Measurements from ENCODE around the gene KRT4. TPM values are rescaled to one million over a fixed set of nuclear protein-coding genes. Genes with fewer than 3 reads are reported as not detected.

The KRT4 gene
- total RNA-seq, 3 donors from 2014 or later (not counting 1 experiment from before 2014, with no cell fraction given), result not detected

DNA sequence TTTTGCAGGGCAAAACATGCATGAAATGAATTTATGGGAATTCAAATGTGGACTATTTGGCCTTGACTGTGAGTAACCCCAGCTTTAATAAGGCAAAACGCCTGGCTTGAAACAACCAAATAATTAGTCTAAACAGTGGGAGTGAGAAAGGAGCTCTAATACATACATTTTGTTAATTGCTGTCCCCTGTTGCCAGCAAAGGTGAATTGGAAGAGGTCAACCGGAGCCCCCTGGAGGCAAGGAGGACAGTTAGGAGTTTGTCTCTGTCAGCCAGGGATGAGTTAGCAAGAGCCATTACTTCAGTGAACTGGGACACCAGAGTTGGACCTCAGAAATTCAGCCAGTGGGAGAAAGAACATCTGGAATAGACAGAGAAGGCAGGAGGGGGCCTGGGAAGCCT, 54.2 kb downstream of the KRT4 start:
- H3K27ac Mint-ChIP-seq, result no peak overlapping the region

DNA sequence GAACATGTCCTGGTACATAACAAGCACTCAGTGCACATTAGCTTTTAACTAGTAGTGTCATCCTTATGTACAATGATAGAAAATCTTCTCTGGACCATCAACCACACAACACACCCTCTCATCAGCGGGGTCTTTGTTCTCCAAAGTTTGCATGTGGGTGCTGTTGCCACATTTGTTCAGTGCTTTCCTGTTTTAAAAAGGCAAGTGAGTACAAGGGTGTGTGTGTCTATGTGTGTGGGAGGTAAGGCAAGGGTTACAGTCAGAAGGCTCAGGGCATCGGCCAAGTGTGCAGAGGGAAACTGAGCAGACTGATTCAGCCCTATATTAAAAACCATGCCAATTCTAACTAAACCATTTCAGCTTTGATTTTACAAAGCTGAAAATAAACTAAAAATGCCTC, 54.7 kb downstream of the KRT4 start:
- Mint-ChIP-seq H3K36me3 (no peaks in the 10 kb centered on the region), H3K9me3 (peaks cover 2 to 7% of the 10 kb centered on the region in 2 donors), H3K27ac (no peak overlapping the region), H3K27me3 (ENCODE audit: low read depth in 2 of 2) (peaks cover 0 to 7% of the 10 kb centered on the region in 2 donors), H3K4me3 (no peak overlapping the region), H3K4me1 (no peaks in the 10 kb centered on the region)
- H3K4me1 ChIP-seq (ENCODE audit: control insufficient read depth, insufficient read depth, low read length), result no peaks in the 10 kb centered on the region
- TF ChIP-seq, protein P1, sequence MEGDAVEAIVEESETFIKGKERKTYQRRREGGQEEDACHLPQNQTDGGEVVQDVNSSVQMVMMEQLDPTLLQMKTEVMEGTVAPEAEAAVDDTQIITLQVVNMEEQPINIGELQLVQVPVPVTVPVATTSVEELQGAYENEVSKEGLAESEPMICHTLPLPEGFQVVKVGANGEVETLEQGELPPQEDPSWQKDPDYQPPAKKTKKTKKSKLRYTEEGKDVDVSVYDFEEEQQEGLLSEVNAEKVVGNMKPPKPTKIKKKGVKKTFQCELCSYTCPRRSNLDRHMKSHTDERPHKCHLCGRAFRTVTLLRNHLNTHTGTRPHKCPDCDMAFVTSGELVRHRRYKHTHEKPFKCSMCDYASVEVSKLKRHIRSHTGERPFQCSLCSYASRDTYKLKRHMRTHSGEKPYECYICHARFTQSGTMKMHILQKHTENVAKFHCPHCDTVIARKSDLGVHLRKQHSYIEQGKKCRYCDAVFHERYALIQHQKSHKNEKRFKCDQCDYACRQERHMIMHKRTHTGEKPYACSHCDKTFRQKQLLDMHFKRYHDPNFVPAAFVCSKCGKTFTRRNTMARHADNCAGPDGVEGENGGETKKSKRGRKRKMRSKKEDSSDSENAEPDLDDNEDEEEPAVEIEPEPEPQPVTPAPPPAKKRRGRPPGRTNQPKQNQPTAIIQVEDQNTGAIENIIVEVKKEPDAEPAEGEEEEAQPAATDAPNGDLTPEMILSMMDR (IDR thresholded peaks at IDR 0.05), result no peak
- DNase-seq (no peak), ATAC-seq (no peak)
- H3K27me3 ChIP-seq (ENCODE audit: control insufficient read depth, insufficient read depth, low read length), result peaks cover 7% of the 10 kb centered on the region
- H3K4me3 ChIP-seq (ENCODE audit: low read length), result no peak overlapping the region
- intact Hi-C loops (cut with micrococcal nuclease), result no loop called here
- H3K36me3 ChIP-seq (ENCODE audit: control insufficient read depth, insufficient read depth, low read length), result no peaks in the 10 kb centered on the region
- 78% methylated on average over 1 of the region's 2 CpGs for WGBS (ENCODE audit: insufficient coverage)
- H3K9me3 ChIP-seq (ENCODE audit: control insufficient read depth, insufficient read depth, low read length), result peaks cover 20% of the 10 kb centered on the region
- no peak overlapping the region for H3K27ac ChIP-seq (ENCODE audit: low read length)

More for the DNA sequence above, 54.2 kb downstream of the KRT4 start:
- peaks cover 0 to 8% of the 10 kb centered on the region in 2 donors for H3K27me3 Mint-ChIP-seq (ENCODE audit: low read depth in 2 of 2)
- H3K36me3 Mint-ChIP-seq, result no peaks in the 10 kb centered on the region
- TF ChIP-seq, protein P1 (IDR thresholded peaks at IDR 0.05), result no peak
- H3K9me3 Mint-ChIP-seq, result peaks cover 2 to 7% of the 10 kb centered on the region in 2 donors
- Histone ChIP-seq H3K27me3 (ENCODE audit: control insufficient read depth, insufficient read depth, low read length) (peaks cover 7% of the 10 kb centered on the region), H3K4me3 (ENCODE audit: low read length) (no peak overlapping the region), H3K36me3 (ENCODE audit: control insufficient read depth, insufficient read depth, low read length) (no peaks in the 10 kb centered on the region), H3K27ac (ENCODE audit: low read length) (no peak overlapping the region), H3K4me1 (ENCODE audit: control insufficient read depth, insufficient read depth, low read length) (no peaks in the 10 kb centered on the region), H3K9me3 (ENCODE audit: control insufficient read depth, insufficient read depth, low read length) (peaks cover 20% of the 10 kb centered on the region)
- 63% methylated on average over 2 of the region's 2 CpGs for WGBS (ENCODE audit: insufficient coverage)
- DNase-seq (no peak), ATAC-seq (no peak)
- no peak overlapping the region for H3K4me3 Mint-ChIP-seq
- no peaks in the 10 kb centered on the region for H3K4me1 Mint-ChIP-seq
- intact Hi-C loops (cut with micrococcal nuclease), result no loop called here

DNA sequence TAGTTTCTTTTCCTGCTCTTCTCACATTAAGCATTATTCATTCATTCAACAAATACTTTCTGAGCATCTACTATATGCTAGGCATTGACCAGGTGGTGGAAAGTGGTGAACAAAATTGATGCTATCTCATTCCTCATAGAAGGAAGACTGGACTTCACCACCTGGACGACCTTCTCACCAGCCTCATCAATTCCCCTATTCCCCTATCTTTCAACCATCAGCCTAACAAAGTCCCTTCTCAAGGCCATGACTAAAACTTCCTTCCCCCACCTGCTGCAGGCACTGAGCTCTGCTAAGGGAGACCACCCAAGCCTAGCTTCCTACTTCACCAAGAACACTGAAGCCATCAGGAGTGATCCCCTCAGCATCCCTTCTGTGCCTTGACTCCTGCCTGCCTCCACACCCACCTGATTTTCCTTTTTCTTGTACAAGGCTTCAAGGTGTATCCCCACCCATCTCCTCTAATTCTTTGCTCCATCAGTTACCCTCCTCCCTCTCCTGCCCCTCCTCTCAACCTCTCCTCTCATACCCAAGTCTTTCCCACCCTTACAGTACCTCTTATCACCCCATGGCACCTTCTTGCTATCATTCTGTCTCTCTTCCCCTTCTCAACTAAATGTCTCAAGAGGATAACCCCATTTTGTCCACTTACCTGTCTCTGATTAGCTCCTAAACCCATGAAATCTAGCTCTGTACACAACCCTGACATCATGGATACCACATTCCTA, 56.3 kb downstream of the KRT4 start:
- no peak for ATAC-seq

More for the DNA sequence above, 56.3 kb downstream of the KRT4 start:
- H3K9me3 Mint-ChIP-seq, result peaks cover 2 to 7% of the 10 kb centered on the region in 2 donors
- H3K27ac Mint-ChIP-seq, result no peak overlapping the region
- DNase-seq, result no peak
- H3K36me3 Mint-ChIP-seq, result no peaks in the 10 kb centered on the region
- Histone ChIP-seq H3K9me3 (ENCODE audit: control insufficient read depth, insufficient read depth, low read length) (peaks cover 20% of the 10 kb centered on the region), H3K4me3 (ENCODE audit: low read length) (no peak overlapping the region), H3K27ac (ENCODE audit: low read length) (no peak overlapping the region), H3K4me1 (ENCODE audit: control insufficient read depth, insufficient read depth, low read length) (no peaks in the 10 kb centered on the region), H3K27me3 (ENCODE audit: control insufficient read depth, insufficient read depth, low read length) (peaks cover 7% of the 10 kb centered on the region), H3K36me3 (ENCODE audit: control insufficient read depth, insufficient read depth, low read length) (no peaks in the 10 kb centered on the region)
- TF ChIP-seq, protein P1 (IDR thresholded peaks at IDR 0.05), result no peak
- no peak overlapping the region for H3K4me3 Mint-ChIP-seq
- no peaks in the 10 kb centered on the region for H3K4me1 Mint-ChIP-seq
- H3K27me3 Mint-ChIP-seq (ENCODE audit: low read depth in 2 of 2), result peaks cover 0 to 7% of the 10 kb centered on the region in 2 donors
- intact Hi-C loops (cut with micrococcal nuclease), result no loop called here
- 55% methylated on average over 1 of the region's 1 CpG for WGBS (ENCODE audit: insufficient coverage)

Other genes with a start within 250 kb of the KRT4 start
- gene KRT74, start 240.3 kb downstream of the KRT4 start, total RNA-seq, result 1 to 10 TPM in 1 of 3 donors, under 1 TPM in 2; 0.38 to 1.2 (median 0.38) TPM
- gene KRT72, start 212.7 kb downstream of the KRT4 start, total RNA-seq, result 100 to 1,000 TPM in 1 of 3 donors, 10 to 100 TPM in 2; 21.9 to 136 (median 38.0) TPM
- 10 to 100 TPM; 12.4 to 92.9 (median 23.3) TPM for gene KRT73, start 195.6 kb downstream of the KRT4 start, total RNA-seq
- gene KRT2, start 161.9 kb downstream of the KRT4 start, total RNA-seq, result 1 to 10 TPM in 1 of 3 donors, under 1 TPM in 2; 0.63 to 1.4 (median 0.66) TPM
- 1 to 10 TPM in 1 of 3 donors, under 1 TPM in 1, not detected in 1; 0.27 to 1.8 TPM for gene KRT1, start 133.7 kb downstream of the KRT4 start, total RNA-seq
- gene KRT77, start 110.6 kb downstream of the KRT4 start, total RNA-seq, result not detected
- not detected for gene KRT76, start 36.8 kb downstream of the KRT4 start, total RNA-seq
- gene KRT3, start 18.0 kb downstream of the KRT4 start, total RNA-seq, result not detected
- under 1 TPM in 1 of 3 donors, not detected in 2; 0.18 TPM for gene KRT79, start 20.2 kb upstream of the KRT4 start, total RNA-seq
- gene KRT78, start 34.9 kb upstream of the KRT4 start, total RNA-seq, result not detected
- gene KRT8, start 91.0 kb upstream of the KRT4 start, total RNA-seq, result under 1 TPM in 2 of 3 donors, not detected in 1; 0.24 to 0.25 TPM
- 1 to 10 TPM in 1 of 3 donors, under 1 TPM in 1, not detected in 1; 0.24 to 2.5 TPM for gene KRT18, start 135.0 kb upstream of the KRT4 start, total RNA-seq
- 100 to 1,000 TPM; 505 to 537 (median 518) TPM for gene EIF4B, start 192.3 kb upstream of the KRT4 start, total RNA-seq
- gene TNS2, start 235.9 kb upstream of the KRT4 start, total RNA-seq, result 1 to 10 TPM in 2 of 3 donors, under 1 TPM in 1; 0.95 to 1.8 (median 1.0) TPM

Measured in natural killer cell (primary cell).